Measurements from ENCODE around the gene SPSB4.

DNA sequence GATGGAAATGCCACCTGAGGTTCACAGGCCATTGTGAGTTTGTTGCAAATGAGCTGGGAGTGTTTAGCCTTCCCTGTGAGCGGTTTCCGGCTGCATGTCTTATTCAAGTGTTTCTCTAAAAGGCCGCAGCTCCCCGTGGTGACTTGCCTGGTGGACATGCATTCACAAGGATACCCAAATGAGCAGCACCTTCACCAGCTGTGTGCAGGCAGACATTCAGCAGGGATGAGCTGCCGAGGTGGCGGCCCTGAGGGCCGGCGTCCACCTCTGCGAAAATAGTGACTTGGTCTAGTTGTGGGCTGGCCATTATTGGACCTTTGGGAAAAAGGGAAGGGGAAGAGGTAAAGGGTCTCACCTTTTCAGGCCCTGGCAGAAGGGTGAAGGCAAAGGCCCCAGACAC is 23.4 kb downstream of the SPSB4 start:
- TF ChIP-seq, protein P1, sequence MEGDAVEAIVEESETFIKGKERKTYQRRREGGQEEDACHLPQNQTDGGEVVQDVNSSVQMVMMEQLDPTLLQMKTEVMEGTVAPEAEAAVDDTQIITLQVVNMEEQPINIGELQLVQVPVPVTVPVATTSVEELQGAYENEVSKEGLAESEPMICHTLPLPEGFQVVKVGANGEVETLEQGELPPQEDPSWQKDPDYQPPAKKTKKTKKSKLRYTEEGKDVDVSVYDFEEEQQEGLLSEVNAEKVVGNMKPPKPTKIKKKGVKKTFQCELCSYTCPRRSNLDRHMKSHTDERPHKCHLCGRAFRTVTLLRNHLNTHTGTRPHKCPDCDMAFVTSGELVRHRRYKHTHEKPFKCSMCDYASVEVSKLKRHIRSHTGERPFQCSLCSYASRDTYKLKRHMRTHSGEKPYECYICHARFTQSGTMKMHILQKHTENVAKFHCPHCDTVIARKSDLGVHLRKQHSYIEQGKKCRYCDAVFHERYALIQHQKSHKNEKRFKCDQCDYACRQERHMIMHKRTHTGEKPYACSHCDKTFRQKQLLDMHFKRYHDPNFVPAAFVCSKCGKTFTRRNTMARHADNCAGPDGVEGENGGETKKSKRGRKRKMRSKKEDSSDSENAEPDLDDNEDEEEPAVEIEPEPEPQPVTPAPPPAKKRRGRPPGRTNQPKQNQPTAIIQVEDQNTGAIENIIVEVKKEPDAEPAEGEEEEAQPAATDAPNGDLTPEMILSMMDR (IDR thresholded peaks at IDR 0.05) = no peak
- no peak for TF ChIP-seq POLR2A (IDR thresholded peaks at IDR 0.05)

All from ovary (tissue), 3 donors.